HG02852 (cell line): Measurements from ENCODE around the gene MED27.

Experiments used
- ATAC-seq: cut with Tn5 transposase; IDR thresholded peaks from one replicate; pipeline ENCODE4 v1.9.1; 2021; ENCODE audit warnings: mild to moderate bottlenecking, moderate library complexity; ENCODE audit not compliant: unreplicated experiment

MED27 gene

DNA sequence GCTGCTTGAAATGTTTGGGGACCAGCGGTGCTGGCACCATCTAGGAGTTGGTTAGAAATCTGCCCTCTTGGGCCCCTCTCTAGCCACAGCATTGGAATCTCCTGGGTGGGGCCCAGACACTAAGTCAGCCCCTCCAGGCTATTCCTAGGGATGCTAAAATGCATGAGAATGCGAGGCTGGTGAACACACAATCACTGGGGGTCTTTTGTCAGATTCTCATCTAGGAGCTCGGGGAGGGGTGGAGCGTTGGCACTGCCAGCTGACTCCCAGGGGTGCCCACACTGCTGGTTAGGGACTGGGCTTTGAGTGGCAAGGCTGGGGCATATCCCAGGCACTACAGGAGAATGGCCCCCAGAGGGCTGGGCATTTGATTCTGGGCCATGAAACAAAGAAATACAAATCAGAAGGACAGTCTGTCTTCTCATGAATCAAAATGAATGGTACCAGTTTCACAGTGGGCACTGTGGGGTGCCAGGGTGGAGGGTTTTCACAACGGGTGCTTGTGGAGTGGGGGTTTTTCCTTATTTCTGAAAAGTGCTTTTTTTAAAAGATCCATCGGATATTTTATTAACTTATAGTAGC is 212.0 kb downstream of the MED27 start:
- ATAC-seq: no peak

DNA sequence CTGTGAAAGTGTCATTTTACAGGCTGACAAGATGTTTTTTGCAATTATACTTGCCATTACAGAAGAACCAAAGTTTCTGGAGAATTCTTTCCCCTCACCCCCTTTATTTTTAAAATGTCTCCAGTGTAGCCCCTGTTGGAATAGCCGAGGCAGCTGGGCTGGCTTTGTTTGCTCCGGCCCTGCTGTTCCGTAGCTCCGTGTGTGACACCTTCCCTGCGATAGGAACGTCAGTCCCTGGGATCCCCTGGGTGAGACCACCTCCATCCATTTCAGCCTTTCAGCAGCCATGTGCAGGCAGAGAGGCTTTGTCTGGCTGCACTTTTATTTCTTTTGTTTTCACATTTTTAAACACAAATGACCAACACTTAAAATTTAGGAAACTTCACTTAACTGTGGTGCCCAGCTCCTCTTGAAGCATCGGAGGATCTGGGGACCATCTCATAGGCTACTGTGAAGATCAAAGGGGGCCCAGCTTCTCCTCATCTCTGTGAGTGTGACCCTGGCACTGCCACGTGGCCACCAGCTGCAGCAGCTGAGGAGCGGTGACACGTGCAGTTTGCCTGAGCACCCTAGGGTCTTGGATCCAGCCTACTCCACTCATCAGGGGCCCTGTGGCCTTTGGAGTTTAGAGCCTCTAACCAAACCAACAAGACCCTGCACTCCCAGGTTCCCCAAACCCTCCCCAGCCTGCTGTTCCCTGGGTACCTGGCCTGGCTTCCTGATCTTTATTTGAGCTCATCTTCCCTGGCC is 214.0 kb downstream of the MED27 start:
- ATAC-seq: no peak

DNA sequence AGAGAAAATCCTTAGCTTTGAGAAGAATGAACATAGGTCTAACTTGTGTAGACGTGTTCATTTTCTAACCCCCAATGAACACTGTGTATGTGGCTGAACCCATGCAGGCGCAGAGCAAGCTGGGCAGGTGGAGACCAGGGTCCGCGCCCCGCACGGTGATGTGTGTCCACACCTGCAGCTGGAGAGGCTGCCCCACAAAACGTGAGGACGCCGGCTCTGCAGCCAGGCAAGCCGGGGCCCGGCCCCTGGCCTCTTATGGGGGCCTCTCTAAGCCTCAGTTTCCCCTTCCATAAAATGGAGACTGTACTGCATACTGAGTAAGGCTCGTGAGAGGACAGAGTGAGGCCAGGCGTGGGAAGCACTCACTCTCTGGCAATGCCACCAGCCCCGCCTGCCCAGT is 215.1 kb downstream of the MED27 start:
- no peak for ATAC-seq

DNA sequence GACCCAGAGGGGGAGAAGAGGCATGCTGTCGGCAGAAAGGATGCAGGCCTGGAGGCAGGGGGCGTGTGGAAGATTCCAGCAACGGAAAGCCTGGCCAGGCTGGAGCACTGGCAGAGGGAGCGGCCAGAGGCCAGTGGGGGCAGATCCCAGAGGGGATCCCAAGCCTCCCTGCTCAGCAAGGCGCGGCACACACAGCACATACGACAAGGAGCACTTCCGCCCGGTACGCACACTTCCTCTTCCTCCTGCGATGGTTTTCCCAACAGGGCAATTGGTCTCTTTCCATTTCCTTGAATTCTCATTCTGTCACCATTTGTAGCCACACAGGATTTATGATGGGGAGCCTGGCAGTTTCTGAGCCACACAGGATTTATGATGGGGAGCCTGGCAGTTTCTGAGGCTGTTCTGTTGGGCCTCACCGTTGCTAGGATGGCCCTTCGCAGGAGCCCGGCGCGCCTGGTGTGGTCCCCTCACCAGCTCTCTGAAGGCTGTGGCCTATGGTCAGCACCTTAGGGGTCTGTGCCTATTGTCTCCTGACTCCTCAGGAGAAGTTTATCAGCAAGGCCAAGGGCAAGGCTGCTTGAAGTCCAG is 216.3 kb downstream of the MED27 start:
- ATAC-seq: no peak

DNA sequence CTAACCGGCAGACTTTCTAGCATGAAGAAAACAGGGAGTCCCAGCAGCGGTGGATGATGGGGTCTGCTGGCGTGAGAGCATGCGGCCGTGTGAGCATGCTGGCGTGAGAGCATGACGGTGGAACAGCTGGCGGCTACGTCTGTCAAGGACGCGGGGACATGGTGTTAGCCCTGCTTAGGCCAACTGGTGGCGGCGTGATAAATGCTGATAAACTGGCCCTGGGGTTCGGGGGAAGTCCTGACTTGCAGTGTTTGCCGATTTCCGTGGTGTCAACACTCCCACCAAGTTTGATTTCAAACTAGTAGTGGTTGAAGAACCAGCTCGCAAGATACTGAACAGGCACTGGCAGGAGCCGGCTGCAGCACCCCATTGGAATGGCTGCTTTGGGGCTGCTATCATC is 217.4 kb downstream of the MED27 start:
- ATAC-seq: no peak

DNA sequence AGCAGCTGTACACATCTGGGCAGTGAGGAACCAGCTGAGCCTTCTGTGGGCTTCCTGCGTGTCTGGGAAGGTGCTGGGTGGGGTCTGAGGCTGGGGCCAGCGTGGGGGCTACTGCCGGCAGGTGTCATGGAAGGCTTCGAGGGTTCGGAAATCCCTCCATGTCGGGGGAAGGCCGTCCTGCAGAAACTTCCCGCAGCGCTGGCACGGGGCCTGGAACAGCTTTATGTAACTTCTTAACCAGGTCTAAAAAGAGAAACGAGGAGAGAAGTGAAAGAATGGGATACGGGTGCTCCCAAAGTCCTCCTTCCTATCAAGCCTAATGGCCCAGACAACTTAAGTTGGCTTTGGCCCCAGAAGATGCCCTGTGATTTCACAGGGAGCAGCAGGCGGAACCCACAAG is 219.2 kb downstream of the MED27 start:
- no peak for ATAC-seq

DNA sequence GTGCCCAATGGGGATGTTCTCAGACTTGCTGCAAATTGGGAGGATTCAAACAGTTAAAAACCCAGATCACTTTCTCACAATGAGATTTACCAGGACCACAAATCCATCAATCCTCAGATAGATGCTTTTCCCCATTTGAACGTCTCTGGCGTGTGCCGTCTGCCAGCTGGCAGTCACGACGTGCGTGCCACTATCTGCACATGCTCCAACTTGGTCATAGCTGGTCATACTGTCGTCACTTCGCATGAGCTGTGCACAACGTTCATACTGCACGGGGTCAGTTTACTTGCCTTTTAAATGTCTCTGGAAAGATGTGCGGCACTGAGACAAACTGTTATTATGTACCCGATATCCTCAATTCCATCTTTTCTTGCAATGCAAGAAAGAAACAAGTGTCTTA is 221.5 kb downstream of the MED27 start:
- ATAC-seq: no peak

DNA sequence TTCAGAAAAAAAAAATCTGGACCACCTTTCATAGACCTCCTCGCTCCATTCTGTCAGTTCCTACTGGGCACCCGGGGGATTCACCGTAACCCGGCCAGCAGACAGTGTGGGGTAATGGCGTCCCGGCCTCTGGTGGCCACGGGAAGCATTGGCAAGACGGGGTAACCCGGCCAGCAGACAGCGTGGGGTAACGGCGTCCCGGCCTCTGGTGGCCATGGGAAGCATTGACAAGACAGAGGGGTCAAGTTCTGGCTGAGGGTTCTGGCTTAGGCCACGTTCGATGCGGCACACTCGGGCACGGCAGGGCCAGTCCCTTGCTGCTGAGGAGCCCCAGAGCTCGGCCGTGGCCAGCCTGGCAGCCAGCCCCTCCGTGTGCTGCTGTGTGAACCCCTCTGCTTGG is 223.6 kb downstream of the MED27 start:
- ATAC-seq: no peak

DNA sequence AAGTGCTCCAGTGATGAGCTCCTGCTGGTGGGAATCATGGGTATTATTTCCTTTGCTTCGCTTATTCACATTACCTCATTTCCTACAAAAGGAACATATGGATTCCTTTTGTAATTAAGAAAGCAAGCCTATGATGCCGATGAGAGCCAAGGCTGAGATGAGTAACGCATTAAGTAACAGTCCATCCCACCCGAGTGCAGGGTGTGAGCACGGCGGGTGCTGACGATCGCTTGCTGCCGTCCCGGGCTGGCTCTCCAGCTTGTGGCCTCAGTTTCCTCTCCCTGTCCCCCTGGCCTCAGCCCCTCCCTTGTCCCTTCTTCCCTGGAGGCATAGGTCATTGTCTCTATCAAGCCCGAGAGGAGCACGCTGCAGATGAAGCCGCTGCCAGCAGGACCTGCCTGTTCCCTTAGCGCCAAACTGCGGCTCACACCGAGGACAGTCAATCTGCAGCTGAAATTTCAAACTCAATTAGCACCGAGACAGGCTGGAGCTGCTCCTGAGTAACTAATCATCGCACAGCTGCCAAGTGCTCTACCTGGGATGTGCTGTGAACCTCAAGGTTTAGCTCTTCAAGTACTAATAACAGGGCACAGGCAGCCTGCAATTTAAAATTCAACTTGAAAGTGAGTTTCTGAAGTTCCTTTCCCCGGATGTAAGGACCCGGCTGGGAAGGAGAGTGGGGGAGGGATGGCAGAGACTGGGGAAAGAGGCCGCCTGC is 224.6 kb downstream of the MED27 start:
- no peak for ATAC-seq

DNA sequence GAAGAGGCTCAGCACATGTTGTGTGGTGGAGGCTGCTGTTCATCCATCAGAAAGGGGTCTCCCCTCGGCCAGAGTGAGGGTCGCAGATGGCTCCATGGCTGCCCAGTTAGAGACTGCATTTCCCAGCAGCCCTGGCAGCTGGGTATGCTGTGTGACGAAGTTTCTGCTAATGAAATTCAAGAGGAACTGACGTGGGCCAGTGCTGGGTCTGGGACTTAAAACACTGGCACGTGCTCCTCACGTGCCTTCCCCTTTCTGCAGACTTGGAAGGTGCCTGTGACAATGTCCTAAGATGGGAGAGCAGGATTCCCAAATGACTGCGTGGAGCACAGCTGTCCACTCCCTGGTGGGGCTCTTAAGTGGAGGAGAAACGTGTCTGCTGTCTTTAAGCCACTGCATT is 225.3 kb downstream of the MED27 start:
- no peak for ATAC-seq

DNA sequence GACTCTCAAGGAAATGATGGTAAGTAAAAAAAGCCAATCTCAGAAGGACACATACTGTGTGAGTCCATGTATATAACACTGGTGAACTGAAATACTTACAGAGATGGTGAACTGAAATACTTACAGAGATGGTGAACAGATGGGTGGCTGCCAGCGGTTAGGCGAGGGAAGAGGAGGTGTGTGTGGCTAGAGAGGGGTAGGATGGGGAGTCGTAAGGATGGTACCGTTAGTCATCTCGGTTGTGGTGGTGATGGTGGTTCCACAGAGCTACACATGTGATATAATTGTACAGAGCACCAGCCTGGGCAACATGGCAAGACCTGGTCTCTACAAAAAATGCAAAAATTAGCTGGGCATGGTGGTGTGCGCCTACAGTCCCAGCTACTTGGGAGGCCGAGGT is 226.2 kb downstream of the MED27 start:
- no peak for ATAC-seq

DNA sequence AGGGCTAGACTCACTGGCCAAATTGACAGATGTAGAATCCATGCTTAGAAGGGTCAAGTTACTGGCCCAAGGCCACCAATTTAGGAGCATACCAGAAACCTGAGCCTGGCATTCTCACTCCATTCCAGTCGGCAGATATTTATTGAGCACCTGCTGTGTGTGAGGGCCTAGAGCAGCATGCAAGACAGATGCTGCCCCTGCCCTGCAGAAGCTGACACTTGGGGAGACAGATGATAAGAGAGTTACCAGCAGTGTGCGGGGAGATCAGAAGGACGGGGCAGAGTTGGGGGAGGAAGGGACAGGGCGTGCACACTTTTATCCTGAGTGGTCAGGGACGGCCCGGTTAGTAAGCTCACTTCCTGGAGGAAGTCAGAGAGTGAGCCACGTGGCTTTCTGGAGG is 228.3 kb downstream of the MED27 start:
- no peak for ATAC-seq

DNA sequence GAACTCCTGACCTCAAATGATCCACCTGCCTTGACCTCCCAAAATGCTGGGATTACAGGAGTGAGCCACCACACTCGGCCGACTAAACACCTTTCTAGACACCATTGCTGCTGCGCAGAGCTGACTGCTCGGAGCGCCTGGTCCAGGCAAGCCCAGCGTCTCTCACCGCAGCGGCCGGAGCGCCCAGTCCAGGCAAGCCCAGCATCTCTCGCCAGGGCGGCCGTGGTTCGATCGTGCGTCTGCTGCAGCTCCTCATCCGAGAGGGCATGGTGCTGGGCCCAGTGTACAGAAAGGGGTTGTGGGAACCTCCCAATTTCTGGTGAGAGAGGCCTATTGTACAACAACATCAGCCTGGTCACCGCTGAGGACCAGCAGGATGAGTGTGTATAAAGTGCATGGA is 230.3 kb downstream of the MED27 start:
- no peak for ATAC-seq

DNA sequence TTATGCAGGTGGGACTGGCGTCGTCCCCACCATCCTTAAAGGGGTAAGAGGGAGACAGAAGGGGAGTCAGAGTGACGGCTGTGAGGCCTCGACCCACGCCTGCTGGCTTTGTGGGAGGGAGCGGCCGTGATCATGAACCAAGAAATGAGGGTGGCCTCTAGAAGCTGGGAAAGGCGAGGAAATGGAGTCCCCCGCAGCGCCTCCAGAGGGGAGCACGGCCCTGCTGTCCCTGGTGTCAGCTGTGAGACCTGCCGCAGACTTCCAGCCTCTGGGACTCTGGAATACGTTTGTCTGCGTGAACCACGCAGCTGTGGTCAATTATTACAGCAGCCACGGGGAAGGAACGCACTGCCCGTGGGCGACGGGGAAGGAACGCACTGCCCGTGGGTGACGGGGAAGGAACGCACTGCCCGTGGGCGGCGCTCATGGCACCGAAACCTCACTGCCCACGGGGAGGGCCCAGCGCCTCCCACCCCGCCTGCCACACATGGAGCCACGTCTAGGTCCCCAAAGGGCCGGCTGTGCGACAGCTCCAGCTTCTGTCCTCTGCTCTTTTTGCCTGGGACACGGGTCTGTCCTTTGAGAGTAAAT is 231.0 kb downstream of the MED27 start:
- ATAC-seq: no peak

DNA sequence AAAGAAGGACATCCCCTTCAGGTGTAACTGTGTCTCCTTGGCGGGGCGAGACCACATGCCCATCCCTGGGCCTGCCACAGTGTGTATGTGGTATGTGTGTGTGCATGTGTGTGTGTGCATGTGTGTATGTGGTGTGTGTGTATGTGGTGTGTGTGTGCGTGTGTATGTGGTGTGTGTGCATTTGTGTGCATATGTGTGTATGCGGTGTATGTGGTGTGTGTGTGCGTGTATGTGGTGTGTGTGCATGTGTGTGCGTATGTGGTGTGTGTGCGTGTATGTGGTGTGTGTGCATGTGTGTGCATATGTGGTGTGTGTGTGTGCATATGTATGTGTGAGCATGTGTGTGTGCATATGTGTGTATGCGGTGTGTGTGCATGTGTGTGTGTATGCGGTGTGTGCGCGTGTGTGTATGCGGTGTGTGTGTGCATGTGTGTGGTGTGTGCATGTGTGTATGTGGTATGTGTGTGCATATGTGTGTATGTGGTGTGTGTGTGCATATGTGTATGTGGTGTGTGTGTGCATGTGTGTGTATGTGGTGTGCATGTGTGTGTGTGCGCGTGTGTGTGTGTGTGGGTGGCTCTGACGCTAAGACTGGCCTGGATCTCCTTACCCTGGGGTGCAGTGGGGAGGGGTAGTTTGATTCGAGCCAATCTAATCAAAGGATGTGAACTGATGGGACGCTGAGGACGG is 231.9 kb downstream of the MED27 start:
- ATAC-seq: no peak

DNA sequence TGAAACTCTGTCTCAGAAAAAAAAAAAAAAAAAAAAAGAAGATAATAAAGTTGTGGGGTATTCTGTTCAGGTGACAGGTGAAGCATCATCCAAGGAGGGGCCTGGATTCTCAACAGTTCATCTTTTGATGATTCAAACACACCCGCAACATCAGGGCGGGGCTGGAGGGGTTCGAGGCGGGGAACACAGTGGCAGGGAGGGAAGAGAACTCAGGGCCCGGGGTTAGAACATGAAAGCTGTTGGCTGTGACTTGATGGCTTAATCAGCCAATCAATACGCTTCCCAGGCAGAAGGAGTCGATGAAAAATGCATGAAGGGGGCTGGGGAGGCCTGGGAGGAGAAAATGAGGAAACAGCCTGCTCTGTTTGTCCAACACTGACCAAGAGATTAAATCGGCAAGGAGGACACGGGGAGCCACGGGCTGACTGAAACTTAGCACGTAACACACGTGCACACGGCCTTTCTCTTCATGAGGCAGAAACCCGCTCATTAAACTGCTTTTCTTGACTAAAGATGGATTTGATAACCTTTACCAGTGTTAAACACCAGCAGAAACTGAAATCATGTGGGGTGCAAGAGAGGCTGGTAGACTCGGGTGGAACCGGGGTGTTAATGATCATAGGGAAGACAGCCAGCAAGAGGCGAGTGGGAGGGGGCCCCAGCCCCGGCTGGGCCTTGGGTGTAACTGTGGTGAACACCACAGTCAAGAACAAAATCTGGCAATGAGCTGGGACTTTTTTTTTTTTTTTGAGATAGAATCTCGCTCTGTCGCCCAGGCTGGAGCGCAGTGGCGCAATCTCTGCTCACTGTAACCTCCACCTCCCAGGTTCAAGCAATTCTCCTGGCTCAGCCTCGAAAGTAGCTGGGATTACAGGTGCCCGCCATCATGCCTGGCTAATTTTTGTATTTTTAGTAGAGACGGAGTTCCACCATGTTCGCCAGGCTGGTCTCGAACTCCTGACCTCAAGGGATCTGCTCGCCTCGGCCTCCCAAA is 234.1 kb downstream of the MED27 start:
- no peak for ATAC-seq

DNA sequence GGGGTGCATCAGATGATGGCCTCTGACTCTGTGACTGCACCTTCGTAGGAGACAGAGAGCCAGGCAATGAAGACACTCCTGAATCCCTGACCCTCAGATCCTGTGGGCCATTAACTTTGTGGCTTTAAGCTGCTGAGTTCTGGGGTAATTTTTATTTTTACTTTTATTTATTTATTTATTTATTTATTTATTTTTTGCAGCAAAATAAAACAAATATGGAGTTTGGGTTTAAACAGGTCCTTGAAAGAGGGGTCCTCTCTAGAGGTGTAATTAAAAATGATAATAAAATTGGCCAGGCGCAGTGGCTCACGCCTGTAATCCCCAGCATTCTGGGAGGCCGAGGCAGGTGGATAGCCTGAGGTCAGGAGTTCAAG is 234.9 kb downstream of the MED27 start:
- ATAC-seq: no peak

DNA sequence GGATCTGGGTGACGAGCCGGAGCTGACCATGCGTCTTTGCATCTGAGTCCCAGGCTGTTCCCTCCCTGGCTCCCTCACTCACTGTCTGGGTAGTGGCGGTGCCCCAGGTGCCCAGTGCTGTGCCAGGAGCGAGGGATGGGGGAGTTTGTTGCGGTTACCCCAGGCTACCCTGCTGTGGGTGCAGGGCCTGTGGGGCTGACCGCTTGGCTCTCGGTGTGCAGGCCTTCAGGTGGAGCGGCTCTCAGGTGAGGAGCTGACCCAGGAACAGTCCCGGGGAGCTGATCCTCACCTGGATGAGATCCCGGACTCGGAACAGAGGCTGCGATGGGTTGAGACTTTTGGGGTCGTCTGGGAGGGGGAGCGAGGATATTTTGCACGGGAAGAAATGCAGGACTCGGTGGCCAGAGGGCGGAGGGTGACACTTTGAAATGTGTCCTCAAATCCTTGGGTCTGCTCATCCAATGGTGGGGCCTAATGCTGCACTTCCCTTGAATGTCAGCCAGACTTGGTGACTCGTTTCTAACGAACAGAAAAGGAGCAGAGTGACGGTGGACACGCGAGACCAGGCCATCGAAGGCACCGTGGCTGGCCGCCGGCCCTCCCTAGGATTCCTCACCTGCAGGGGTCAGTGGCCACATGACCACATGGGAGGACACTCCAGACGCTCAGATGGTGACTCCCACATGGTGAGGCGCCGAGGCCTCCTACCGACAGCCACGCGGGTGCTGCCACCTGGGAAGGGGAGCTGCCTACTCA is 235.5 kb downstream of the MED27 start:
- ATAC-seq: no peak

DNA sequence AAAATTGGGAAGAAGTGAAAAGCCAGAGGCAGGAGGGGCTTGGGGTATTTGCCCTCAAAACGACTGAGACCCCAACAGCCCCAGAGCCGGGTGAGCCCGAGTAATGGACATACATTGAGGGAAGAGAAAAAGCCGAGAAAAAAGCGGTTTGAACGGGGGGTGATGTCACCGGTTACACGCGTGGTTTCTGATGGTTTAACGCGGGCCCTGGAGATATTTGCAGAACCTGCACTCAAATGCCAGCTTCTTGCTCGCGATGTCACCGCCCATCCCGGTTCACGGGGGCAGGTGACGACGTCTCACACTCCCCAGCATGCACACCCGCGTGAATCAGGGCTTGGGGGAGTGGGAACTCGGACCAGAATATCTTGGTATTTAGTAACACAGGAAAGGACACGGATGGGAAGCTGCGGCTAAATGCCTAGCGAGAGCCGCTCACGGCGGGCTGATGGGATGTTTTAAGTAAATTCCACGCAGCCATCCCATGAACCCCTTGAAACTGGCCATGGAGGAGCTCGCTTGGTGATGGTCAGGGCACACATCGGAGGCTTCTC is 237.8 kb downstream of the MED27 start:
- no peak for ATAC-seq
